Keratinocyte (primary cell): ENCODE results near the gene ABAT.

Source experiments
- EZH2 ChIP-seq: IDR thresholded peaks from one replicate; pipeline ENCODE4 v1.6.1; 2012; ENCODE audit warnings: inconsistent platforms, mild to moderate bottlenecking, low read length, moderate library complexity
- TF ChIP-seq, protein P1 (sequence below), 3 experiments: IDR thresholded peaks in 1 of 3; conservative IDR thresholded peaks in 1 of 3; optimal IDR thresholded peaks in 1 of 3; 2 replicates in 2 of 3; 3 replicates in 1 of 3; pipeline versions ENCODE3 to v1.5.1; 2011; ENCODE audit warnings: low read length in 3 of 3, mild to moderate bottlenecking in 3 of 3, moderate library complexity in 2 of 3, control low read depth in 1 of 3, inconsistent platforms in 1 of 3; ENCODE audit not compliant: insufficient read depth in 2 of 3; ENCODE audit errors: extremely low read depth in 1 of 3

DNA sequence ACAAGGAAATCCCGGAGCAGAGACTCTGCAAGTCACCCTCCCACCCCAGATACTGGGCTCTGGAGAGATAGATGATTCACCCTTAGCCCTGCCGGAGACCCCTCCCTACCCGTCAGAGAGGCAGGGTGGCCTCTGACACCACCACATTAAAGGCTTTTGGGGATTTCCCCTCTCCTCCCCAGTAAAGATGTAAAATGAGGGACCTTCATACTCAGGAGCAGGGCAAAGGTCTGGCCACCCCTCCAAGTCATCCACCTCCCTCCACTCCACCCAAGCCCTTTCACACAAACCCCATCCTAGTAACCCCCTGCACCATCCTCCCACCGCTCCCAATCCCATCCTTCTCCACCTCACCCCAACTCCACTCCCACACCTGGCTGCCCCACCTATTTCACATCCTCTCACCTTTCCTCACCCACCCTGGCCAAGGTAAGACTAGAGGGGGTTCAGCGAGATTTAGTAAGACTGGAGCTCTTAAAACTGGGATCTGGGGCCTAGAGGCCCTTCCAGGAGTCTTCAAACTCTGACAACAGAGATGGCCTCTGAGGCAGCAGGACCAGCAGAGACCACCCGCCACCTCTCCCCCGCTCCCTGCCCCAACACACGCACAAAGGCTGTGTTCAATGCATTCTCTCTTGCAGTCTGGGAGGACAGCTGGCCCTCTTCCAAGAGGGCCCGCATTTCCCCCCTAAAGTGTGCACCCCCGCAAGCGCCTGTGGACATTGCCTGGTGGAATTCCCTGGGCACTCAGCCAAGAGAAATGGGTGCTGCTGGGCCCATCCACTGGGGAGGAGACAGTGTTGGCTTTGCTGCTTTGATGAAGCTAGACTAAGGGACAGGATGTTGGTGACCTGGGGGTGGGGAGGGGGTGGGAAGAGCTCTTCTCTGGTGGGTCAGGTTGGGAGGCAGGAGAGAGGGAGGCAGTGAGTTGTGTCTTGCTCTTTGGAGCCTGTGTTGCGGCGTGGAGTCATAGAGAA, 1.1 kb downstream of the ABAT start:
- TF ChIP-seq, protein P1, sequence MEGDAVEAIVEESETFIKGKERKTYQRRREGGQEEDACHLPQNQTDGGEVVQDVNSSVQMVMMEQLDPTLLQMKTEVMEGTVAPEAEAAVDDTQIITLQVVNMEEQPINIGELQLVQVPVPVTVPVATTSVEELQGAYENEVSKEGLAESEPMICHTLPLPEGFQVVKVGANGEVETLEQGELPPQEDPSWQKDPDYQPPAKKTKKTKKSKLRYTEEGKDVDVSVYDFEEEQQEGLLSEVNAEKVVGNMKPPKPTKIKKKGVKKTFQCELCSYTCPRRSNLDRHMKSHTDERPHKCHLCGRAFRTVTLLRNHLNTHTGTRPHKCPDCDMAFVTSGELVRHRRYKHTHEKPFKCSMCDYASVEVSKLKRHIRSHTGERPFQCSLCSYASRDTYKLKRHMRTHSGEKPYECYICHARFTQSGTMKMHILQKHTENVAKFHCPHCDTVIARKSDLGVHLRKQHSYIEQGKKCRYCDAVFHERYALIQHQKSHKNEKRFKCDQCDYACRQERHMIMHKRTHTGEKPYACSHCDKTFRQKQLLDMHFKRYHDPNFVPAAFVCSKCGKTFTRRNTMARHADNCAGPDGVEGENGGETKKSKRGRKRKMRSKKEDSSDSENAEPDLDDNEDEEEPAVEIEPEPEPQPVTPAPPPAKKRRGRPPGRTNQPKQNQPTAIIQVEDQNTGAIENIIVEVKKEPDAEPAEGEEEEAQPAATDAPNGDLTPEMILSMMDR (optimal IDR thresholded peaks at IDR 0.05 in 1 of 3, IDR thresholded peaks at IDR 0.05 in 1 of 3, conservative IDR thresholded peaks at IDR 0.05 in 1 of 3; ENCODE audit: extremely low read depth in 1 of 3, insufficient read depth in 2 of 3, low read length in 3 of 3) = no peak
- TF ChIP-seq EZH2 = no peak
